ENCODE results near the gene PPP1R14B. TPM values are rescaled to one million over a fixed set of nuclear protein-coding genes. Genes with fewer than 3 reads are reported as not detected.

The PPP1R14B gene
- total and polyA plus RNA-seq, 2 of the 13 experiments (the other 11 are each of a cell fraction or from before 2014, with no cell fraction given) = 110 to 148 TPM

GRCh38 chr11:64240435-64241240 is 6.1 kb downstream of the PPP1R14B start, which contains the start of gene FKBP2 (continued):
- TF ChIP-seq ZNF629 (CRISPR knock-in tag; conservative IDR thresholded peaks at IDR 0.05) (no peak; the same call in 1 of the 2 replicates), ZNF607 (CRISPR knock-in tag; IDR thresholded peaks at IDR 0.05; ENCODE audit: borderline replicate concordance) (peak; percentile 79), JUNB (CRISPR knock-in tag; IDR thresholded peaks at IDR 0.05; ENCODE audit: borderline replicate concordance) (no peak), ETV6 (CRISPR knock-in tag; conservative IDR thresholded peaks at IDR 0.05) (no peak), ZNF879 (CRISPR knock-in tag; IDR thresholded peaks at IDR 0.05) (no peak), SIX4 (CRISPR knock-in tag; IDR thresholded peaks at IDR 0.05) (peak; percentile 17; the same call in 1 of the 2 replicates), ZNF598 (CRISPR knock-in tag; IDR thresholded peaks at IDR 0.05; ENCODE audit: borderline replicate concordance) (peak; percentile 40; the same call in 1 of the 2 replicates), ZSCAN25 (CRISPR knock-in tag; IDR thresholded peaks at IDR 0.05) (peak; percentile 29; the same call in 1 of the 2 replicates), KMT2B (CRISPR knock-in tag; IDR thresholded peaks at IDR 0.05) (no peak), ZNF597 (CRISPR knock-in tag; IDR thresholded peaks at IDR 0.05) (no peak), RARA (CRISPR knock-in tag; IDR thresholded peaks at IDR 0.05) (peak; percentile 82), FOXM1 (CRISPR knock-in tag; IDR thresholded peaks at IDR 0.05) (peak; percentile 95), KLF15 (CRISPR knock-in tag; IDR thresholded peaks at IDR 0.05; ENCODE audit: borderline replicate concordance) (no peak), HIC2 (CRISPR knock-in tag; IDR thresholded peaks at IDR 0.05; ENCODE audit: low read depth) (no peak)
- TF ChIP-seq, protein P1, sequence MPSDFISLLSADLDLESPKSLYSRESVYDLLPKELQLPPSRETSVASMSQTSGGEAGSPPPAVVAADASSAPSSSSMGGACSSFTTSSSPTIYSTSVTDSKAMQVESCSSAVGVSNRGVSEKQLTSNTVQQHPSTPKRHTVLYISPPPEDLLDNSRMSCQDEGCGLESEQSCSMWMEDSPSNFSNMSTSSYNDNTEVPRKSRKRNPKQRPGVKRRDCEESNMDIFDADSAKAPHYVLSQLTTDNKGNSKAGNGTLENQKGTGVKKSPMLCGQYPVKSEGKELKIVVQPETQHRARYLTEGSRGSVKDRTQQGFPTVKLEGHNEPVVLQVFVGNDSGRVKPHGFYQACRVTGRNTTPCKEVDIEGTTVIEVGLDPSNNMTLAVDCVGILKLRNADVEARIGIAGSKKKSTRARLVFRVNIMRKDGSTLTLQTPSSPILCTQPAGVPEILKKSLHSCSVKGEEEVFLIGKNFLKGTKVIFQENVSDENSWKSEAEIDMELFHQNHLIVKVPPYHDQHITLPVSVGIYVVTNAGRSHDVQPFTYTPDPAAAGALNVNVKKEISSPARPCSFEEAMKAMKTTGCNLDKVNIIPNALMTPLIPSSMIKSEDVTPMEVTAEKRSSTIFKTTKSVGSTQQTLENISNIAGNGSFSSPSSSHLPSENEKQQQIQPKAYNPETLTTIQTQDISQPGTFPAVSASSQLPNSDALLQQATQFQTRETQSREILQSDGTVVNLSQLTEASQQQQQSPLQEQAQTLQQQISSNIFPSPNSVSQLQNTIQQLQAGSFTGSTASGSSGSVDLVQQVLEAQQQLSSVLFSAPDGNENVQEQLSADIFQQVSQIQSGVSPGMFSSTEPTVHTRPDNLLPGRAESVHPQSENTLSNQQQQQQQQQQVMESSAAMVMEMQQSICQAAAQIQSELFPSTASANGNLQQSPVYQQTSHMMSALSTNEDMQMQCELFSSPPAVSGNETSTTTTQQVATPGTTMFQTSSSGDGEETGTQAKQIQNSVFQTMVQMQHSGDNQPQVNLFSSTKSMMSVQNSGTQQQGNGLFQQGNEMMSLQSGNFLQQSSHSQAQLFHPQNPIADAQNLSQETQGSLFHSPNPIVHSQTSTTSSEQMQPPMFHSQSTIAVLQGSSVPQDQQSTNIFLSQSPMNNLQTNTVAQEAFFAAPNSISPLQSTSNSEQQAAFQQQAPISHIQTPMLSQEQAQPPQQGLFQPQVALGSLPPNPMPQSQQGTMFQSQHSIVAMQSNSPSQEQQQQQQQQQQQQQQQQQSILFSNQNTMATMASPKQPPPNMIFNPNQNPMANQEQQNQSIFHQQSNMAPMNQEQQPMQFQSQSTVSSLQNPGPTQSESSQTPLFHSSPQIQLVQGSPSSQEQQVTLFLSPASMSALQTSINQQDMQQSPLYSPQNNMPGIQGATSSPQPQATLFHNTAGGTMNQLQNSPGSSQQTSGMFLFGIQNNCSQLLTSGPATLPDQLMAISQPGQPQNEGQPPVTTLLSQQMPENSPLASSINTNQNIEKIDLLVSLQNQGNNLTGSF (CRISPR knock-in tag; IDR thresholded peaks at IDR 0.05) = no peak
- TF ChIP-seq, protein P2, sequence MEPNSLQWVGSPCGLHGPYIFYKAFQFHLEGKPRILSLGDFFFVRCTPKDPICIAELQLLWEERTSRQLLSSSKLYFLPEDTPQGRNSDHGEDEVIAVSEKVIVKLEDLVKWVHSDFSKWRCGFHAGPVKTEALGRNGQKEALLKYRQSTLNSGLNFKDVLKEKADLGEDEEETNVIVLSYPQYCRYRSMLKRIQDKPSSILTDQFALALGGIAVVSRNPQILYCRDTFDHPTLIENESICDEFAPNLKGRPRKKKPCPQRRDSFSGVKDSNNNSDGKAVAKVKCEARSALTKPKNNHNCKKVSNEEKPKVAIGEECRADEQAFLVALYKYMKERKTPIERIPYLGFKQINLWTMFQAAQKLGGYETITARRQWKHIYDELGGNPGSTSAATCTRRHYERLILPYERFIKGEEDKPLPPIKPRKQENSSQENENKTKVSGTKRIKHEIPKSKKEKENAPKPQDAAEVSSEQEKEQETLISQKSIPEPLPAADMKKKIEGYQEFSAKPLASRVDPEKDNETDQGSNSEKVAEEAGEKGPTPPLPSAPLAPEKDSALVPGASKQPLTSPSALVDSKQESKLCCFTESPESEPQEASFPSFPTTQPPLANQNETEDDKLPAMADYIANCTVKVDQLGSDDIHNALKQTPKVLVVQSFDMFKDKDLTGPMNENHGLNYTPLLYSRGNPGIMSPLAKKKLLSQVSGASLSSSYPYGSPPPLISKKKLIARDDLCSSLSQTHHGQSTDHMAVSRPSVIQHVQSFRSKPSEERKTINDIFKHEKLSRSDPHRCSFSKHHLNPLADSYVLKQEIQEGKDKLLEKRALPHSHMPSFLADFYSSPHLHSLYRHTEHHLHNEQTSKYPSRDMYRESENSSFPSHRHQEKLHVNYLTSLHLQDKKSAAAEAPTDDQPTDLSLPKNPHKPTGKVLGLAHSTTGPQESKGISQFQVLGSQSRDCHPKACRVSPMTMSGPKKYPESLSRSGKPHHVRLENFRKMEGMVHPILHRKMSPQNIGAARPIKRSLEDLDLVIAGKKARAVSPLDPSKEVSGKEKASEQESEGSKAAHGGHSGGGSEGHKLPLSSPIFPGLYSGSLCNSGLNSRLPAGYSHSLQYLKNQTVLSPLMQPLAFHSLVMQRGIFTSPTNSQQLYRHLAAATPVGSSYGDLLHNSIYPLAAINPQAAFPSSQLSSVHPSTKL (CRISPR knock-in tag; IDR thresholded peaks at IDR 0.05) = 0 out of 2 replicates have a peak, but pooled peaks have one; percentile 17

Measured in HepG2 (cell line).